Measurements from ENCODE around the gene RAB23.

Gene RAB23

DNA sequence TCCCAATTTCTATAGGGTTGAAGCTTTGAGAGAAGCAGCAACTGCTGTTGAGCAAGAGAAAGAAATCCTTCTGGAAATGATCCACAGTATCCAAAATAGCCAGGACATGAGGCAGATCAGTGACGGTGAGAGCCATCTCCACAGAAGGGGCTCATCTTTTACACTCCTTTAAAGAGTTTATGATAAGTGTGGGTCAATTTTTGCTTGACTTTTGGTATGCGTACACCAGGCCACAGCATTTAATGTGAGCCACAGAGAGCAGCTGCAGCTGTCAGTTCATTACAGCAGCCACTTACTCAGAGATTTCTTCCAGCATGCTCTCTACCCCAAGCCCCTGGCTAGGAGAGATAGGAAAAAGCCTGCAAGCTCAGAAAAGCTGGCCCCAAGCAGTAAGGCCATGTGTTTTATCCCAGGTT lies 40.1 kb downstream of the RAB23 start:
- Histone ChIP-seq H3K36me3 (ENCODE audit: insufficient read depth, low read length) (peaks cover 15% of the 10 kb centered on the region), H3K4me1 (ENCODE audit: control insufficient read depth, insufficient read depth, low read length, unreplicated experiment) (peaks cover 22% of the 10 kb centered on the region), H3K27me3 (ENCODE audit: insufficient read depth, low read length) (no peaks in the 10 kb centered on the region), H3K79me2 (ENCODE audit: control insufficient read depth, insufficient read depth, low read length, unreplicated experiment) (peaks cover 50% of the 10 kb centered on the region), H2AFZ (ENCODE audit: low read length, unreplicated experiment) (no peak overlapping the region), H3K4me3 (ENCODE audit: low read depth, low read length) (no peak overlapping the region), H3K27ac (ENCODE audit: low read depth, low read length) (no peak overlapping the region)

DNA sequence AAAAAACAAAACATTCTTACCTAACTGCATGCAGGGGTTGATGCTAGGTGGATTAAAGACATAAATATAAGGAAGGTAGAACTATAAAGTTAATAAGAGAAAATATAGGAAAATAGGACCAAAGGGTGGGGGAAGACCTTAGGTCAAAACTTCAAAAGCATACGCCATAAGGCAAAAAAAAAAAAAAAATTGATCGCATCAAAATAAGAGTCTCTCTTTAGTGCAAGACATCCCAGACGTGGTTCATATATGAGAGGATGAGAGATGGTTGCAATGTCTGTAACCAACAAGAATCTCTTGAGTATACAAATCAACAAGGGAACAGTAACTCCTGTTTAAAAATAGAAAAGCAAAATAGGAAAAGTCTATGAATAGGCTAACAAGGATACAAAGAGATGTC lies 41.5 kb downstream of the RAB23 start:
- H3K27ac ChIP-seq (ENCODE audit: low read depth, low read length): no peak overlapping the region
- H3K79me2 ChIP-seq (ENCODE audit: control insufficient read depth, insufficient read depth, low read length, unreplicated experiment): peaks cover 60% of the 10 kb centered on the region
- H3K4me3 ChIP-seq (ENCODE audit: low read depth, low read length): no peak overlapping the region
- H3K36me3 ChIP-seq (ENCODE audit: insufficient read depth, low read length): peaks cover 10% of the 10 kb centered on the region
- no peak overlapping the region for H2AFZ ChIP-seq (ENCODE audit: low read length, unreplicated experiment)
- no peaks in the 10 kb centered on the region for H3K27me3 ChIP-seq (ENCODE audit: insufficient read depth, low read length)
- peaks cover 35% of the 10 kb centered on the region for H3K4me1 ChIP-seq (ENCODE audit: control insufficient read depth, insufficient read depth, low read length, unreplicated experiment)

- H2AFZ ChIP-seq (ENCODE audit: low read length, unreplicated experiment): no peak overlapping the region
- H3K36me3 ChIP-seq (ENCODE audit: insufficient read depth, low read length): peaks cover 3% of the 10 kb centered on the region; the same call in 1 of the 2 replicates
- peak overlapping the region; percentile 51 for H3K4me3 ChIP-seq (ENCODE audit: low read depth, low read length)
- H3K27ac ChIP-seq (ENCODE audit: low read depth, low read length): peak overlapping the region; percentile 44
- H3K4me1 ChIP-seq (ENCODE audit: control insufficient read depth, insufficient read depth, low read length, unreplicated experiment): peaks cover 44% of the 10 kb centered on the region
- H3K27me3 ChIP-seq (ENCODE audit: insufficient read depth, low read length): no peaks in the 10 kb centered on the region
- peaks cover 88% of the 10 kb centered on the region for H3K79me2 ChIP-seq (ENCODE audit: control insufficient read depth, insufficient read depth, low read length, unreplicated experiment)
Measured at GRCh38 chr6:57177545-57178265, 44.4 kb downstream of the RAB23 start.

- Histone ChIP-seq H3K4me3 (ENCODE audit: low read depth, low read length) (peak overlapping the region; percentile 83), H3K4me1 (ENCODE audit: control insufficient read depth, insufficient read depth, low read length, unreplicated experiment) (peaks cover 44% of the 10 kb centered on the region), H3K27ac (ENCODE audit: low read depth, low read length) (peak overlapping the region; percentile 79)
Measured at GRCh38 chr6:57174511-57174907, 47.6 kb downstream of the RAB23 start.

DNA sequence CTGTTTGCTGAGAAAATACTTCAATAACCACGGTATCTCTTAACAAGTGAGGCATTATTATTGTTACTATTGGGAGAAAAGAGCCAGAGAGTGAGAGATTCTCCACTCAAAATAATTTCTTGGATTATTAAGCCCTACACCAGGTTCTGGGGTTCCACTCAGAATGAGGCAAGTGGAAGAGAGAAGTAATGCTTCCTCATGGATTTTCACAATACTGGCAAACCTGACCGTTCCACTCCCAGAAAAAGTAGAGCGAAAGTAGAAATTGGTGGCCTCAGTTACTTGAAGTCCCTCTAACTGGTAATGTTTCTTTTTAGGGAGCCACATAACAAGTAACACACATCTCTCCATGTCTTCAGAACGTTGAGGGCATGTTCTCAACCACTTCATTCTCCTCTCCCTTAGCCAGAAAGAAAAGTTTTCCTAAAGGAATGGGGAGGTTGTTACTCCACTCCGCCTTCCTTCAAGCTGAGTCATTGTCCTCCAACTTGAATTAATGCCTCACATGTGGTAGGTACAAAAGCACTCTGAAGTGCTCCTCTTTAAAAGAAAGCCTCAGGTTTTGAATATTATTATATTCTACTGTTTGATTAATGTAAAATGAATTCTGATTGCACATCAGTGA lies 48.1 kb downstream of the RAB23 start:
- no peak overlapping the region for H2AFZ ChIP-seq (ENCODE audit: low read length, unreplicated experiment)
- peaks cover 39% of the 10 kb centered on the region for H3K4me1 ChIP-seq (ENCODE audit: control insufficient read depth, insufficient read depth, low read length, unreplicated experiment)
- peaks cover 64% of the 10 kb centered on the region for H3K79me2 ChIP-seq (ENCODE audit: control insufficient read depth, insufficient read depth, low read length, unreplicated experiment)
- H3K27ac ChIP-seq (ENCODE audit: low read depth, low read length): peak overlapping the region; percentile 79
- H3K36me3 ChIP-seq (ENCODE audit: insufficient read depth, low read length): no peaks in the 10 kb centered on the region; the same call in 1 of the 2 replicates
- no peaks in the 10 kb centered on the region for H3K27me3 ChIP-seq (ENCODE audit: insufficient read depth, low read length)
- H3K4me3 ChIP-seq (ENCODE audit: low read depth, low read length): peak overlapping the region; percentile 83

More at GRCh38 chr6:57174511-57174907, 47.6 kb downstream of the RAB23 start:
- Histone ChIP-seq H3K36me3 (ENCODE audit: insufficient read depth, low read length) (no peaks in the 10 kb centered on the region; the same call in 1 of the 2 replicates), H3K27me3 (ENCODE audit: insufficient read depth, low read length) (no peaks in the 10 kb centered on the region), H3K79me2 (ENCODE audit: control insufficient read depth, insufficient read depth, low read length, unreplicated experiment) (peaks cover 70% of the 10 kb centered on the region), H2AFZ (ENCODE audit: low read length, unreplicated experiment) (no peak overlapping the region)

GRCh38 chr6:57173056-57173885 lies 48.8 kb downstream of the RAB23 start:
- H3K36me3 ChIP-seq (ENCODE audit: insufficient read depth, low read length): peaks cover under 1% of the 10 kb centered on the region; the same call in 1 of the 2 replicates
- peak overlapping the region; percentile 79 for H3K27ac ChIP-seq (ENCODE audit: low read depth, low read length)
- H2AFZ ChIP-seq (ENCODE audit: low read length, unreplicated experiment): no peak overlapping the region
- peaks cover 57% of the 10 kb centered on the region for H3K79me2 ChIP-seq (ENCODE audit: control insufficient read depth, insufficient read depth, low read length, unreplicated experiment)
- H3K4me3 ChIP-seq (ENCODE audit: low read depth, low read length): peak overlapping the region; percentile 83
- no peaks in the 10 kb centered on the region for H3K27me3 ChIP-seq (ENCODE audit: insufficient read depth, low read length)
- peaks cover 35% of the 10 kb centered on the region for H3K4me1 ChIP-seq (ENCODE audit: control insufficient read depth, insufficient read depth, low read length, unreplicated experiment)

- Histone ChIP-seq H3K27me3 (ENCODE audit: insufficient read depth, low read length) (no peaks in the 10 kb centered on the region), H3K79me2 (ENCODE audit: control insufficient read depth, insufficient read depth, low read length, unreplicated experiment) (peaks cover 48% of the 10 kb centered on the region), H2AFZ (ENCODE audit: low read length, unreplicated experiment) (peak within 1 kb of the TSS; percentile 74), H3K27ac (ENCODE audit: low read depth, low read length) (peak within 1 kb of the TSS; percentile 79), H3K4me3 (ENCODE audit: low read depth, low read length) (peak within 1 kb of the TSS; percentile 83), H3K4me1 (ENCODE audit: control insufficient read depth, insufficient read depth, low read length, unreplicated experiment) (peaks cover 26% of the 10 kb centered on the region), H3K36me3 (ENCODE audit: insufficient read depth, low read length) (peaks cover 4% of the 10 kb centered on the region; the same call in 1 of the 2 replicates)
Measured at GRCh38 chr6:57172136-57173055, 49.7 kb downstream of the RAB23 start, which contains the start of gene BAG2. TSS of gene BAG2 (plus strand) at chr6:57172326. CDS start at chr6:57172698, 372 bp downstream.

- Histone ChIP-seq H3K27me3 (ENCODE audit: insufficient read depth, low read length) (no peaks in the 10 kb centered on the region), H3K4me3 (ENCODE audit: low read depth, low read length) (no peak overlapping the region), H3K36me3 (ENCODE audit: insufficient read depth, low read length) (peaks cover 42% of the 10 kb centered on the region), H2AFZ (ENCODE audit: low read length, unreplicated experiment) (no peak overlapping the region), H3K79me2 (ENCODE audit: control insufficient read depth, insufficient read depth, low read length, unreplicated experiment) (no peaks in the 10 kb centered on the region), H3K27ac (ENCODE audit: low read depth, low read length) (no peak overlapping the region), H3K4me1 (ENCODE audit: control insufficient read depth, insufficient read depth, low read length, unreplicated experiment) (no peaks in the 10 kb centered on the region)
Measured at GRCh38 chr6:57165080-57165479, 57.0 kb downstream of the RAB23 start.

DNA sequence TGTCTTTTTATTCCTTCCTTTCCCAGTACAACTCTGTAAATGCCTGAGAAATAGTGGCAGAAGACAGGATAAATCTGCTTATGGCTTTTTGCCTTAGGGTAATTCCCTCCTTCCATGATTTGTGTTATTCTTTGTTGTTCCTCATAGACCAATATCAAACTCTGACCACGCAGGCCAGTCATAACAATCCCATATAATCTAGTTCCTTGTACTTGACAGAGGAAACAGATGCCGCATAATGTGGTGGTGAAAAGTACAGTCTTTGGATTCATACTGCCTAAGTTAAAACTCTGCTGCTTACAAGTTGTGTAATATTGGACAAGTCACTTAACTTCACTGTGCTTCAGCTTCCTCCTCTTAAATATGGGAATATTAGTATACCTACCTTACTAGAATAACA lies 58.2 kb downstream of the RAB23 start:
- Histone ChIP-seq H3K4me3 (ENCODE audit: low read depth, low read length) (no peak overlapping the region), H3K27me3 (ENCODE audit: insufficient read depth, low read length) (no peaks in the 10 kb centered on the region), H3K36me3 (ENCODE audit: insufficient read depth, low read length) (peaks cover 45% of the 10 kb centered on the region), H2AFZ (ENCODE audit: low read length, unreplicated experiment) (no peak overlapping the region), H3K79me2 (ENCODE audit: control insufficient read depth, insufficient read depth, low read length, unreplicated experiment) (no peaks in the 10 kb centered on the region), H3K4me1 (ENCODE audit: control insufficient read depth, insufficient read depth, low read length, unreplicated experiment) (no peaks in the 10 kb centered on the region), H3K27ac (ENCODE audit: low read depth, low read length) (no peak overlapping the region)

Measured in ACC112 (cell line).